H1 (cell line): Measurements from ENCODE around the gene RAB14.

Experiments used
- BCL11A ChIP-seq, 2 experiments: IDR thresholded peaks; one replicate each; pipeline ENCODE4 v1.6.1; 2011; ENCODE audit warnings: low read depth in 2 of 2, low read length in 2 of 2, mild to moderate bottlenecking in 2 of 2
- CHD2 ChIP-seq: IDR thresholded peaks from 2 replicates; pipeline ENCODE4 v1.6.1; 2012; ENCODE audit warnings: low read length, improper control_type of control experiment
- EP300 ChIP-seq, 2 experiments: IDR thresholded peaks; 1 replicate in 1 of 2; 2 replicates in 1 of 2; pipeline ENCODE4 v1.6.1; 2011 to 2012; ENCODE audit warnings: low read depth in 2 of 2, low read length in 2 of 2, mild to moderate bottlenecking in 2 of 2, borderline replicate concordance in 1 of 2, inconsistent platforms in 1 of 2, moderate library complexity in 1 of 2
- EZH2 ChIP-seq: fragments of 200-600 bp; sonication (generic); IDR thresholded peaks from 2 replicates; pipeline ENCODE4 v1.7.1; 2012; ENCODE audit warnings: low read depth, mild to moderate bottlenecking, moderate library complexity, low read length, inconsistent platforms; ENCODE audit not compliant: severe bottlenecking
- MAFK ChIP-seq: IDR thresholded peaks from 2 replicates; pipeline ENCODE4 v1.6.1; 2012; ENCODE audit warnings: low read depth, mild to moderate bottlenecking, improper control_type of control experiment, low read length
- NRF1 ChIP-seq: IDR thresholded peaks from 2 replicates; pipeline ENCODE4 v1.6.1; 2011; ENCODE audit warnings: mild to moderate bottlenecking, low read depth, low read length, improper control_type of control experiment
- POLR2A ChIP-seq, 2 experiments: IDR thresholded peaks; 1 replicate in 1 of 2; 2 replicates in 1 of 2; pipeline ENCODE4 v1.6.1; 2011; ENCODE audit warnings: low read depth in 2 of 2, low read length in 2 of 2, mild to moderate bottlenecking in 2 of 2; ENCODE audit errors: control extremely low read depth in 1 of 2
- SP1 ChIP-seq: IDR thresholded peaks from 2 replicates; pipeline ENCODE4 v1.6.1; 2011; ENCODE audit warnings: low read depth, low read length
- SUZ12 ChIP-seq: fragments of 200-600 bp; sonication (generic); IDR thresholded peaks from 2 replicates; pipeline ENCODE4 v1.6.1; 2012; ENCODE audit warnings: mild to moderate bottlenecking, inconsistent platforms, low read length, moderate library complexity, mixed read lengths
- TAF1 ChIP-seq: IDR thresholded peaks from 2 replicates; pipeline ENCODE4 v1.6.1; 2011; ENCODE audit warnings: mild to moderate bottlenecking, low read depth, low read length
- ZNF274 ChIP-seq: IDR thresholded peaks from 2 replicates; pipeline ENCODE4 v1.7.0; 2012; ENCODE audit warnings: low read length, borderline replicate concordance; ENCODE audit errors: extremely low read depth
- TF ChIP-seq, protein P1 (sequence below), 3 experiments: IDR thresholded peaks; 1 replicate in 2 of 3; 2 replicates in 1 of 3; pipeline versions ENCODE4 v1.5.1 to v1.6.1; 2011; ENCODE audit warnings: low read length in 3 of 3, mild to moderate bottlenecking in 3 of 3, inconsistent platforms in 2 of 3, low read depth in 1 of 3, moderate library complexity in 1 of 3; ENCODE audit not compliant: insufficient read depth in 1 of 3; ENCODE audit errors: control extremely low read depth in 1 of 3
- TF ChIP-seq, protein P2 (sequence below): IDR thresholded peaks from 2 replicates; pipeline ENCODE4 v1.6.1; 2011; ENCODE audit warnings: low read depth, mild to moderate bottlenecking, low read length; ENCODE audit not compliant: insufficient read depth
- TF ChIP-seq, protein P3 (sequence below): IDR thresholded peaks from 2 replicates; pipeline ENCODE4 v1.6.1; 2012; ENCODE audit warnings: inconsistent platforms

DNA sequence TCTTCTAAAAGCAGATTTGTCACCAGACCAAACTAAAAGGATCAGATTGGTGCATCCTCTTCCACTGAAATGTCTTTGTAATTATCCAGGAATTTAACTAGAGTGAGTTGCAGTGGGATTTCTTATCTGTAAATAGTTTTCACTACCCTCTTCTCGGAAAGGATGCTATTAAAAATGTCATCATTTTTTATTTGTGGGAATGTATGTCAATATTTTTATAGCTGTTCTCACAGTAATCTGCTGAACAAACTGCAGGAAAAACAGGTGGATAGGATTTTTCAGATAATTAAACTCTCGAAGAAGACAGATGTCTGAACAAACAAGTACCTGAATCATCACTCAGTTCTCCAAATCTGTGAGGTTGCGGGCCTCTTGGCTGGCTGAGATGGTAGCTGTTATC lies 62.7 kb downstream of the RAB14 start:
- TF ChIP-seq EZH2: no peak
- no peak for TF ChIP-seq SP1
- TF ChIP-seq TAF1: no peak
- no peak for TF ChIP-seq ZNF274
- TF ChIP-seq, protein P1, sequence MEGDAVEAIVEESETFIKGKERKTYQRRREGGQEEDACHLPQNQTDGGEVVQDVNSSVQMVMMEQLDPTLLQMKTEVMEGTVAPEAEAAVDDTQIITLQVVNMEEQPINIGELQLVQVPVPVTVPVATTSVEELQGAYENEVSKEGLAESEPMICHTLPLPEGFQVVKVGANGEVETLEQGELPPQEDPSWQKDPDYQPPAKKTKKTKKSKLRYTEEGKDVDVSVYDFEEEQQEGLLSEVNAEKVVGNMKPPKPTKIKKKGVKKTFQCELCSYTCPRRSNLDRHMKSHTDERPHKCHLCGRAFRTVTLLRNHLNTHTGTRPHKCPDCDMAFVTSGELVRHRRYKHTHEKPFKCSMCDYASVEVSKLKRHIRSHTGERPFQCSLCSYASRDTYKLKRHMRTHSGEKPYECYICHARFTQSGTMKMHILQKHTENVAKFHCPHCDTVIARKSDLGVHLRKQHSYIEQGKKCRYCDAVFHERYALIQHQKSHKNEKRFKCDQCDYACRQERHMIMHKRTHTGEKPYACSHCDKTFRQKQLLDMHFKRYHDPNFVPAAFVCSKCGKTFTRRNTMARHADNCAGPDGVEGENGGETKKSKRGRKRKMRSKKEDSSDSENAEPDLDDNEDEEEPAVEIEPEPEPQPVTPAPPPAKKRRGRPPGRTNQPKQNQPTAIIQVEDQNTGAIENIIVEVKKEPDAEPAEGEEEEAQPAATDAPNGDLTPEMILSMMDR (IDR thresholded peaks at IDR 0.05; ENCODE audit: control extremely low read depth in 1 of 3, insufficient read depth in 1 of 3, low read depth in 1 of 3, low read length in 3 of 3): no peak
- TF ChIP-seq POLR2A (IDR thresholded peaks at IDR 0.05; ENCODE audit: control extremely low read depth in 1 of 2, low read depth in 2 of 2, low read length in 2 of 2): no peak
- TF ChIP-seq SUZ12: no peak
- TF ChIP-seq, protein P2, sequence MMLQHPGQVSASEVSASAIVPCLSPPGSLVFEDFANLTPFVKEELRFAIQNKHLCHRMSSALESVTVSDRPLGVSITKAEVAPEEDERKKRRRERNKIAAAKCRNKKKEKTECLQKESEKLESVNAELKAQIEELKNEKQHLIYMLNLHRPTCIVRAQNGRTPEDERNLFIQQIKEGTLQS: no peak
- no peak for TF ChIP-seq CHD2
- TF ChIP-seq BCL11A (IDR thresholded peaks at IDR 0.05; ENCODE audit: low read depth in 2 of 2, low read length in 2 of 2): no peak
- TF ChIP-seq, protein P3, sequence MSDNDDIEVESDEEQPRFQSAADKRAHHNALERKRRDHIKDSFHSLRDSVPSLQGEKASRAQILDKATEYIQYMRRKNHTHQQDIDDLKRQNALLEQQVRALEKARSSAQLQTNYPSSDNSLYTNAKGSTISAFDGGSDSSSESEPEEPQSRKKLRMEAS: no peak
- TF ChIP-seq EP300 (IDR thresholded peaks at IDR 0.05; ENCODE audit: borderline replicate concordance in 1 of 2, low read depth in 2 of 2, low read length in 2 of 2): no peak
- TF ChIP-seq MAFK: no peak
- no peak for TF ChIP-seq NRF1
